ENCODE measurements around the gene ZNF277.

ZNF277 gene

DNA sequence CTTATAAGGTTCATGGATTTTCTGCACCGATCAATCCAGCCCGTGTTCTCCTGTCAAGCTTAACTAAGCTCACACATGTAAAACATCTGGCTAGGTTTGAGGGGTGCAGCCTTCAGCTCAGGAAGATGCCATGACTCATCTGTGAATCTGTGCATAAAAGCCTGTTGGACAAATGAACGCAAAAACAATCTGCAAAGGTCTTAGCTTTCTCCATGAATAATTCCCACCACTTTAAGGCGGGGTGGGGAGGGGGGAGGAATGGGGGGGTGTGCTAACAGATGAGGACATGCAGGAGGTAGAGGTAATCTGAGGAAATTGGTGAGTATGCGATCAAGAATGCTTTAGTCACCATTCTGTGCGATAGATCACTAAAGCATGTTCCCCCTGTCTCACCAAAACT, 5.1 kb upstream of the ZNF277 start:
- no peak for DNase-seq (ENCODE audit: low read depth)
- H3K4me3 ChIP-seq (ENCODE audit: low read depth, low read length): no peak overlapping the region
- TF ChIP-seq, protein P1, sequence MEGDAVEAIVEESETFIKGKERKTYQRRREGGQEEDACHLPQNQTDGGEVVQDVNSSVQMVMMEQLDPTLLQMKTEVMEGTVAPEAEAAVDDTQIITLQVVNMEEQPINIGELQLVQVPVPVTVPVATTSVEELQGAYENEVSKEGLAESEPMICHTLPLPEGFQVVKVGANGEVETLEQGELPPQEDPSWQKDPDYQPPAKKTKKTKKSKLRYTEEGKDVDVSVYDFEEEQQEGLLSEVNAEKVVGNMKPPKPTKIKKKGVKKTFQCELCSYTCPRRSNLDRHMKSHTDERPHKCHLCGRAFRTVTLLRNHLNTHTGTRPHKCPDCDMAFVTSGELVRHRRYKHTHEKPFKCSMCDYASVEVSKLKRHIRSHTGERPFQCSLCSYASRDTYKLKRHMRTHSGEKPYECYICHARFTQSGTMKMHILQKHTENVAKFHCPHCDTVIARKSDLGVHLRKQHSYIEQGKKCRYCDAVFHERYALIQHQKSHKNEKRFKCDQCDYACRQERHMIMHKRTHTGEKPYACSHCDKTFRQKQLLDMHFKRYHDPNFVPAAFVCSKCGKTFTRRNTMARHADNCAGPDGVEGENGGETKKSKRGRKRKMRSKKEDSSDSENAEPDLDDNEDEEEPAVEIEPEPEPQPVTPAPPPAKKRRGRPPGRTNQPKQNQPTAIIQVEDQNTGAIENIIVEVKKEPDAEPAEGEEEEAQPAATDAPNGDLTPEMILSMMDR (IDR thresholded peaks at IDR 0.05; ENCODE audit: control insufficient read depth, extremely low read depth, insufficient read depth): no peak

DNA sequence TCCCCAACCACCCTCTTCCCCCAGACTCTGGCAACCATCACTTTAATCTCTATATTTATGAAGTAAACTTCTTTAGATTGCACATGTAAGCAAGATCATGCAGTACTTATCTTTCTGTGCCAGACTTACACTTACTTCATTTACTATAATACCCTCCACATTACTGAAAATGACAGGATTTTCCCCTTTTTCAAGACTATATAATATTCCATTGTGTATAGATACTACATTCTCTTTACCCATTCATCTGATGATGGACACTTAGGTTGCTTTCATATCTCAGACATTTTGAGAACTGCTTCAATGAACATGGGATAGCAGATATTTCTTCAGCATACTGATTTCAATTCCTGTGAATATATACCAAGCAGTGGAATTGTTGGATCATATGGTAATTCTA, 4.7 kb upstream of the ZNF277 start:
- TF ChIP-seq, protein P1 (IDR thresholded peaks at IDR 0.05; ENCODE audit: control insufficient read depth, extremely low read depth, insufficient read depth): no peak
- DNase-seq (ENCODE audit: low read depth): no peak
- H3K4me3 ChIP-seq (ENCODE audit: low read depth, low read length): no peak overlapping the region

DNA sequence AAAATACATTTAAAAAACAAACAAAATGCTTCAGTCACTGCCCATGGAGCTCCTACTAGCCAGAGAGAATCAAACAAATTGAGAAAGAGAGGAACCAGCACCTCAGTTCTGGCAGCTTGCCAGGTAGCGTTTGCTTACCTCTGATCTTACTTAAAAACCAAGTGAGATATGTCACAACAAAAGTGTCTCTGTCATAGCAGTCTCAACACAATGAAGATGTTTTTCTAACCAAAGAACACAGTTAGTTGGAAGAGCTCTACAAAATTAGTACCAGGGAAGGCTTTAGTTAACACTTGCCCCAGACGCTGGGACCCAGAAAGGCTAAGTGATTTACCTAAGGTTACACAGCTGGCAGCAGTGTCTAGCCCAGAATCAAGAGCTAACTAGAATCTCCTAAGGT, 3.7 kb upstream of the ZNF277 start:
- no peak overlapping the region for H3K4me3 ChIP-seq (ENCODE audit: low read depth, low read length)
- no peak for DNase-seq (ENCODE audit: low read depth)
- TF ChIP-seq, protein P1 (IDR thresholded peaks at IDR 0.05; ENCODE audit: control insufficient read depth, extremely low read depth, insufficient read depth): no peak

DNA sequence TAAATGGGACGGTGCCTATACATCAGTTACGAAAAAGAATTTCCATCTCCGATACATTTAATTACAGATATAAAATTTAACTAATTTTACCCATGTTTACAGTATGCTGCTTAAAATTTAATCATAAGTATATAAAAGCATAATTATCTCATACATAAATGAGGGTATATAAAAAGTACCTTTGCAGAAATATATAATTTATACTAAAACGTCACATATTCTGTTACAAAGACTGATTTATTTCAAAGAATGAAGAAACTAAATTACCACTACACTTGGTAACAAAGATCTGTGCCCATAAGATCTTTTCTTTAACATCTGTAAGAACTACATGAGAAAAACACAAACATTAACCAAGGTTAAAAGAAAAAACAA, 3.1 kb upstream of the ZNF277 start:
- no peak for DNase-seq (ENCODE audit: low read depth)
- H3K4me3 ChIP-seq (ENCODE audit: low read depth, low read length): no peak overlapping the region
- TF ChIP-seq, protein P1 (IDR thresholded peaks at IDR 0.05; ENCODE audit: control insufficient read depth, extremely low read depth, insufficient read depth): no peak

DNA sequence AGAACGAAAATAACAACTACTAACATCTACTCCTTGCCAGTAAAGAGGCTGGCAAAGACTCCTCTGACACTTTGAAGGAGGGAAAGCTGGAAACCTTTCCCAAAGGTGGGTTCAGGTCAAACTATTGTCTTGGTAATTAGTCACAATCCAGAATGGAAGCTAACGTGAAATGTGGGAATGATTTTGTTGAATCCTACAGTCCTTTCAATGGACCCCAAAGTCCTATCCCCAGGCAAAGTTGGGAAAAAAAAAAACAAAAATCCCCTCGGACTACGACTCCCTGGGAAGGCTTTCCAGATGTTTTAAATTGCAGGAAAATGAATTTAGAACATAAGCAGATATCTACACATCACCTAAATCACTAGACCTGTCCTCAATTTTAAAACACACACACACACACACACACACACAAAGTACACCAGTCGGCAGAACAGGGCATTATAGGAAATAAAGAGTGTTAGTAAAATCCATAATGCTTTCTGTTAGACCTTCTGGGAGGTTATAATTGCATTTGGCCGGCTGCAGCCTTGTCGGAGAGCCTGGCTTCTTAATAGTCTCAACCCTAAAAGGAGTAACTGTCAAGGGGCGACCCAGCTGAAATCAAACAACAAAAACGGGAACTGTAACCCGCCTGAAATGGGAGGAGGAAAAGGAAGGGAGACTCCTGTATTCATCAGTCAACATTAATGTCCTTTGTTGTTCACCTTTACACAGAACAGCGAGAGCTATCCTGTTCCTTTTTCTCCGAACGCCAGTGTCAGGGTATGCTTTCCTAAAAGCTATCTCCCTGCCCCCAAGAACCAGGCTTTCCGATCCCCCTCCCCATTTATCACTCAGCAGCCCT, 1.8 kb upstream of the ZNF277 start:
- H3K4me3 ChIP-seq (ENCODE audit: low read depth, low read length): peak overlapping the region; percentile 89
- DNase-seq (ENCODE audit: low read depth): no peak
- TF ChIP-seq, protein P1 (IDR thresholded peaks at IDR 0.05; ENCODE audit: control insufficient read depth, extremely low read depth, insufficient read depth): no peak

DNA sequence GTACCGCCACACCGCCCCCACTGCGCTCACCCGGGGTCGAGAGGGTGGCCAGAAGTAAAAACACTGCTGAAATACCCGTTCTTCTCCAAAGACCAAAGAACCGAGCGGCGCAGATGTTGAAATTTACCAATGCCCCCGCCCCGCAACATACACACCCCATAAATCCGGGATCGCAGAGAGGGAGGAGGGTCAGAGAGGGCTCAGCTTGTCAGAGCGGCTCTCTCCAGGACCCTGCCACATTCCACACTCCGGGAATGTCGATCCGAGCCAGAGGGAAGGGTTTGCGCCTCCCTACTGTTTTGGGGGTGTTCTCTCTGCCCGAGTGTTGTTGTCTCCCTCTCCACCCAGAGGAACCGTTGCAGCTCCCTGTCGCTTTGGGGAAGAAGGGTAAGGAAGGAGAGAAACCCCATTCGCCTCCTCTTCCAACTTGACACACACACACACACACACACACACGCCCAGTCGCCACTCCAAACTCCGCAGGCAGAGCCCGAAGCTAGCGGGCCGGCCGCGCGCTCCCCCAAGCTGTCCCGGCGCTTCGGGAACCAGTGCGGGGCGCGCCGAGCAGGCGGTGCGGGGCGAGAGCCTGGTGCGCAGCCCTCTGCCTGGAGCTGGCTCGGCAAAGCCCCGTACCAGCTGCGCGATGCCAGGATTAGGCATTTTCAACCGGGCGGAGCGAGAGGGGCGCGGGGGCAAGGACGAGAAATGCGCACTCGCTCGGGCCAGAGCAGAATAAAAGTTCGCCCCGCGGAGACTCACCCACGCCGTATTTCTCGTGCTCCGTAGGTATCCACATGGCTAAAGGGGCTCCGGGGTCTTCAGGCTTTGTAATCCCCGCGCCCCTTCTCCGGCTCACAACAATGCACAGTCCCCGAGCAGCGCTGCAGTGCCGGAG, 905 bp upstream of the ZNF277 start:
- no peak for DNase-seq (ENCODE audit: low read depth)
- TF ChIP-seq, protein P1 (IDR thresholded peaks at IDR 0.05; ENCODE audit: control insufficient read depth, extremely low read depth, insufficient read depth): peak; percentile 10; the same call in 1 of the 2 replicates

More for the DNA sequence above, 905 bp upstream of the ZNF277 start:
- peak overlapping the region; percentile 89 for H3K4me3 ChIP-seq (ENCODE audit: low read depth, low read length)
